HEK293 (cell line): ENCODE measurements around the gene KCNJ14.

Source experiments
- EGR2 ChIP-seq: fragments of 450-650 bp; formaldehyde crosslinking; IDR thresholded peaks from 2 replicates; pipeline ENCODE4 v1.5.1; 2016; ENCODE audit warnings: low read depth, missing biosample characterization, missing genetic modification characterization
- GLI4 ChIP-seq: fragments of 450-650 bp; formaldehyde crosslinking; IDR thresholded peaks from 2 replicates; pipeline ENCODE4 v1.5.1; 2016; ENCODE audit warnings: missing biosample characterization, missing genetic modification characterization
- SALL2 ChIP-seq: fragments of 450-650 bp; formaldehyde crosslinking; IDR thresholded peaks from 2 replicates; pipeline ENCODE4 v1.5.0; 2017; ENCODE audit warnings: missing biosample characterization, mild to moderate bottlenecking, missing genetic modification characterization, borderline replicate concordance
- SCRT2 ChIP-seq: fragments of 450-650 bp; formaldehyde crosslinking; IDR thresholded peaks from 2 replicates; pipeline ENCODE4 v1.5.1; 2016; ENCODE audit warnings: missing biosample characterization, missing genetic modification characterization
- WT1 ChIP-seq: fragments of 450-650 bp; formaldehyde crosslinking; IDR thresholded peaks from 2 replicates; pipeline ENCODE4 v1.5.1; 2016; ENCODE audit warnings: missing biosample characterization, missing genetic modification characterization
- YY1 ChIP-seq: fragments of 450-650 bp; formaldehyde crosslinking; IDR thresholded peaks from 2 replicates; pipeline ENCODE4 v1.5.1; 2018; ENCODE audit warnings: missing biosample characterization, missing genetic modification characterization
- ZNF157 ChIP-seq: fragments of 450-650 bp; formaldehyde crosslinking; IDR thresholded peaks from 2 replicates; pipeline ENCODE4 v1.5.1; 2016; ENCODE audit warnings: missing biosample characterization, missing genetic modification characterization
- ZNF214 ChIP-seq: fragments of 450-650 bp; formaldehyde crosslinking; IDR thresholded peaks from 2 replicates; pipeline ENCODE4 v1.5.1; 2017; ENCODE audit warnings: missing biosample characterization, mild to moderate bottlenecking, missing genetic modification characterization, borderline replicate concordance
- ZNF37A ChIP-seq: fragments of 450-650 bp; IDR thresholded peaks from 2 replicates; pipeline ENCODE4 v1.5.1; 2018; ENCODE audit warnings: missing biosample characterization, missing genetic modification characterization
- ZNF423 ChIP-seq: fragments of 450-650 bp; formaldehyde crosslinking; IDR thresholded peaks from 2 replicates; pipeline ENCODE4 v1.5.1; 2016; ENCODE audit warnings: missing biosample characterization, missing genetic modification characterization
- ZNF514 ChIP-seq: fragments of 450-650 bp; formaldehyde crosslinking; IDR thresholded peaks from 2 replicates; pipeline ENCODE4 v1.5.1; 2016; ENCODE audit warnings: missing biosample characterization, missing genetic modification characterization
- ZNF544 ChIP-seq: fragments of 450-650 bp; formaldehyde crosslinking; IDR thresholded peaks from 2 replicates; pipeline ENCODE4 v1.5.0; 2017; ENCODE audit warnings: missing biosample characterization, missing genetic modification characterization
- ZXDB ChIP-seq: fragments of 450-650 bp; formaldehyde crosslinking; IDR thresholded peaks from 2 replicates; pipeline ENCODE4 v1.5.1; 2016; ENCODE audit warnings: missing biosample characterization, missing genetic modification characterization
- TF ChIP-seq, protein P1 (sequence below): fragments of 450-650 bp; formaldehyde crosslinking; IDR thresholded peaks from 2 replicates; pipeline ENCODE4 v1.5.1; 2016; ENCODE audit warnings: missing biosample characterization, missing genetic modification characterization
- TF ChIP-seq, protein P2 (sequence below): fragments of 450-650 bp; formaldehyde crosslinking; IDR thresholded peaks from 2 replicates; pipeline ENCODE4 v1.5.1; 2017; ENCODE audit warnings: missing biosample characterization, missing genetic modification characterization
- TF ChIP-seq, protein P3 (sequence below): fragments of 450-650 bp; formaldehyde crosslinking; conservative IDR thresholded peaks from 2 replicates; pipeline ENCODE4 v1.5.1; 2016; ENCODE audit warnings: low read depth, missing biosample characterization, missing genetic modification characterization
- TF ChIP-seq, protein P4 (sequence below): sonication (generic); formaldehyde crosslinking; IDR thresholded peaks from 2 replicates; pipeline ENCODE4 v1.8.1; 2022; ENCODE audit warnings: mild to moderate bottlenecking, moderate library complexity, missing genetic modification reagents
- TF ChIP-seq, protein P5 (sequence below): fragments of 450-650 bp; formaldehyde crosslinking; IDR thresholded peaks from 2 replicates; pipeline ENCODE4 v1.5.1; 2016; ENCODE audit warnings: missing biosample characterization, missing genetic modification characterization
- TF ChIP-seq, protein P6 (sequence below): fragments of 450-650 bp; formaldehyde crosslinking; IDR thresholded peaks from 2 replicates; pipeline ENCODE4 v1.5.1; 2016; ENCODE audit warnings: missing biosample characterization, missing genetic modification characterization, borderline replicate concordance
- TF ChIP-seq, protein P7 (sequence below): fragments of 450-650 bp; formaldehyde crosslinking; IDR thresholded peaks from 2 replicates; pipeline ENCODE4 v1.5.1; 2016; ENCODE audit warnings: missing biosample characterization, missing genetic modification characterization

KCNJ14 gene

DNA sequence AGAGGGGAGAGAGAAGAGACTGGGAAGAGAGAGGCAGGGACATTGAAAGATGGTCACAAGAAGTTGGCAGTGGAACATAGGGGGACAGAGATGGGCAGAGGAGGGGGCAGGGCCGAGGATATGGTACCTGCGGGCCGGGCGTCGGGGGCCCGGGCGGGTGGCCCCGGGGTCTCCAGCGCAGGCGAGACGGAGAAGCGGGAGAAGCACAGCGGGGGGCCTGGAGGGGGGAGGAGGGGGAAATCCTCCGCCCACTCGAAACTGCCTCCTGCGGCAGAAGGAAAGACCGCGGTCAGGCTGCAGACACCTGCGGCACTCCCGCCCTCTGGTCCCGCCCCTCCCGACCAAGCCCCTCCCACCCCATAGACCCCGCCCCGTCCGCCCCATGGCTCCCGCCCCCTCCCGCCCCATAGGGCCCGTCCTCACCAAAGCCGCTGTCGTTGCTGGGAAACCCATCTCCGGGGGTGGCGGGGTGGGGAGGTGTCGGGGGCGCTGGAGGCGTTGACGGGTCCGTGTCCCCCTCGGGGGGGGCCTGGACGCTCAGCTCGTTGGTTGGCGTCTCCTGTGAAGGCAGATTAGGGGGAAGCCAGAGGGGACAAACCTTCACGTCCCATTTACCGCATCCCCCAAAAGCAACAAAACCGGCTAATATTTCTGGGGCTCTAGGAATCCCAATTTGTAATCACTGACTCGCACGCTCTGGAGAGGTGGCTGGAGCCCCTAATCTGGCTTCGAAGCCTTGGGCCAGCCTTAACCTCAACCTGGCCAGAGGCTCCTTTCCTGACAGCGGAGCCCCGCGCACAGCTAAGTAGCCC is 35.8 kb downstream of the KCNJ14 start (continued):
- TF ChIP-seq, protein P1, sequence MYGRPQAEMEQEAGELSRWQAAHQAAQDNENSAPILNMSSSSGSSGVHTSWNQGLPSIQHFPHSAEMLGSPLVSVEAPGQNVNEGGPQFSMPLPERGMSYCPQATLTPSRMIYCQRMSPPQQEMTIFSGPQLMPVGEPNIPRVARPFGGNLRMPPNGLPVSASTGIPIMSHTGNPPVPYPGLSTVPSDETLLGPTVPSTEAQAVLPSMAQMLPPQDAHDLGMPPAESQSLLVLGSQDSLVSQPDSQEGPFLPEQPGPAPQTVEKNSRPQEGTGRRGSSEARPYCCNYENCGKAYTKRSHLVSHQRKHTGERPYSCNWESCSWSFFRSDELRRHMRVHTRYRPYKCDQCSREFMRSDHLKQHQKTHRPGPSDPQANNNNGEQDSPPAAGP (tag by site-specific recombination), result 0 out of 2 replicates have a peak, but pooled peaks have one; percentile 18
- TF ChIP-seq SCRT2 (tag by site-specific recombination) (peak; percentile 29; the same call in 1 of the 2 replicates), EGR2 (tag by site-specific recombination) (peak; percentile 34; the same call in 1 of the 2 replicates), ZNF544 (tag by site-specific recombination) (no peak), YY1 (tag by site-specific recombination) (no peak), SALL2 (tag by site-specific recombination) (no peak), ZNF514 (tag by site-specific recombination) (no peak), ZNF214 (tag by site-specific recombination) (no peak), ZNF423 (tag by site-specific recombination) (no peak), ZXDB (tag by site-specific recombination) (peak; percentile 55), WT1 (no peak), GLI4 (tag by site-specific recombination) (no peak), ZNF157 (tag by site-specific recombination) (no peak), ZNF37A (tag by site-specific recombination) (no peak)
- TF ChIP-seq, protein P2, sequence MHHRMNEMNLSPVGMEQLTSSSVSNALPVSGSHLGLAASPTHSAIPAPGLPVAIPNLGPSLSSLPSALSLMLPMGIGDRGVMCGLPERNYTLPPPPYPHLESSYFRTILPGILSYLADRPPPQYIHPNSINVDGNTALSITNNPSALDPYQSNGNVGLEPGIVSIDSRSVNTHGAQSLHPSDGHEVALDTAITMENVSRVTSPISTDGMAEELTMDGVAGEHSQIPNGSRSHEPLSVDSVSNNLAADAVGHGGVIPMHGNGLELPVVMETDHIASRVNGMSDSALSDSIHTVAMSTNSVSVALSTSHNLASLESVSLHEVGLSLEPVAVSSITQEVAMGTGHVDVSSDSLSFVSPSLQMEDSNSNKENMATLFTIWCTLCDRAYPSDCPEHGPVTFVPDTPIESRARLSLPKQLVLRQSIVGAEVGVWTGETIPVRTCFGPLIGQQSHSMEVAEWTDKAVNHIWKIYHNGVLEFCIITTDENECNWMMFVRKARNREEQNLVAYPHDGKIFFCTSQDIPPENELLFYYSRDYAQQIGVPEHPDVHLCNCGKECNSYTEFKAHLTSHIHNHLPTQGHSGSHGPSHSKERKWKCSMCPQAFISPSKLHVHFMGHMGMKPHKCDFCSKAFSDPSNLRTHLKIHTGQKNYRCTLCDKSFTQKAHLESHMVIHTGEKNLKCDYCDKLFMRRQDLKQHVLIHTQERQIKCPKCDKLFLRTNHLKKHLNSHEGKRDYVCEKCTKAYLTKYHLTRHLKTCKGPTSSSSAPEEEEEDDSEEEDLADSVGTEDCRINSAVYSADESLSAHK (tag by site-specific recombination), result peak; percentile 81
- TF ChIP-seq, protein P3, sequence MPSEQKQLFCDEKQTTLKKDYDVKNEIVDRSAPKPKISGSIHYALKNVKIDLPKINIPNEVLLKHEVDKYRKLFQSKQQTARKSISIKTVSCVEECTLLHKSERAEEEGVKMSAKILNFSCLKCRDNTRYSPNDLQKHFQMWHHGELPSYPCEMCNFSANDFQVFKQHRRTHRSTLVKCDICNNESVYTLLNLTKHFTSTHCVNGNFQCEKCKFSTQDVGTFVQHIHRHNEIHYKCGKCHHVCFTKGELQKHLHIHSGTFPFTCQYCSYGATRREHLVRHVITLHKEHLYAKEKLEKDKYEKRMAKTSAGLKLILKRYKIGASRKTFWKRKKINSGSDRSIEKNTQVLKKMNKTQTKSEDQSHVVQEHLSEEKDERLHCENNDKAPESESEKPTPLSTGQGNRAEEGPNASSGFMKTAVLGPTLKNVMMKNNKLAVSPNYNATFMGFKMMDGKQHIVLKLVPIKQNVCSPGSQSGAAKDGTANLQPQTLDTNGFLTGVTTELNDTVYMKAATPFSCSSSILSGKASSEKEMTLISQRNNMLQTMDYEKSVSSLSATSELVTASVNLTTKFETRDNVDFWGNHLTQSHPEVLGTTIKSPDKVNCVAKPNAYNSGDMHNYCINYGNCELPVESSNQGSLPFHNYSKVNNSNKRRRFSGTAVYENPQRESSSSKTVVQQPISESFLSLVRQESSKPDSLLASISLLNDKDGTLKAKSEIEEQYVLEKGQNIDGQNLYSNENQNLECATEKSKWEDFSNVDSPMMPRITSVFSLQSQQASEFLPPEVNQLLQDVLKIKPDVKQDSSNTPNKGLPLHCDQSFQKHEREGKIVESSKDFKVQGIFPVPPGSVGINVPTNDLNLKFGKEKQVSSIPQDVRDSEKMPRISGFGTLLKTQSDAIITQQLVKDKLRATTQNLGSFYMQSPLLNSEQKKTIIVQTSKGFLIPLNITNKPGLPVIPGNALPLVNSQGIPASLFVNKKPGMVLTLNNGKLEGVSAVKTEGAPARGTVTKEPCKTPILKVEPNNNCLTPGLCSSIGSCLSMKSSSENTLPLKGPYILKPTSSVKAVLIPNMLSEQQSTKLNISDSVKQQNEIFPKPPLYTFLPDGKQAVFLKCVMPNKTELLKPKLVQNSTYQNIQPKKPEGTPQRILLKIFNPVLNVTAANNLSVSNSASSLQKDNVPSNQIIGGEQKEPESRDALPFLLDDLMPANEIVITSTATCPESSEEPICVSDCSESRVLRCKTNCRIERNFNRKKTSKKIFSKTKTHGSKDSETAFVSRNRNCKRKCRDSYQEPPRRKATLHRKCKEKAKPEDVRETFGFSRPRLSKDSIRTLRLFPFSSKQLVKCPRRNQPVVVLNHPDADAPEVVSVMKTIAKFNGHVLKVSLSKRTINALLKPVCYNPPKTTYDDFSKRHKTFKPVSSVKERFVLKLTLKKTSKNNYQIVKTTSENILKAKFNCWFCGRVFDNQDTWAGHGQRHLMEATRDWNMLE (tag by site-specific recombination), result no peak
- TF ChIP-seq, protein P4, sequence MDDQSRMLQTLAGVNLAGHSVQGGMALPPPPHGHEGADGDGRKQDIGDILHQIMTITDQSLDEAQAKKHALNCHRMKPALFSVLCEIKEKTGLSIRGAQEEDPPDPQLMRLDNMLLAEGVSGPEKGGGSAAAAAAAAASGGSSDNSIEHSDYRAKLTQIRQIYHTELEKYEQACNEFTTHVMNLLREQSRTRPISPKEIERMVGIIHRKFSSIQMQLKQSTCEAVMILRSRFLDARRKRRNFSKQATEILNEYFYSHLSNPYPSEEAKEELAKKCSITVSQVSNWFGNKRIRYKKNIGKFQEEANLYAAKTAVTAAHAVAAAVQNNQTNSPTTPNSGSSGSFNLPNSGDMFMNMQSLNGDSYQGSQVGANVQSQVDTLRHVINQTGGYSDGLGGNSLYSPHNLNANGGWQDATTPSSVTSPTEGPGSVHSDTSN (CRISPR knock-in tag), result no peak
- TF ChIP-seq, protein P5, sequence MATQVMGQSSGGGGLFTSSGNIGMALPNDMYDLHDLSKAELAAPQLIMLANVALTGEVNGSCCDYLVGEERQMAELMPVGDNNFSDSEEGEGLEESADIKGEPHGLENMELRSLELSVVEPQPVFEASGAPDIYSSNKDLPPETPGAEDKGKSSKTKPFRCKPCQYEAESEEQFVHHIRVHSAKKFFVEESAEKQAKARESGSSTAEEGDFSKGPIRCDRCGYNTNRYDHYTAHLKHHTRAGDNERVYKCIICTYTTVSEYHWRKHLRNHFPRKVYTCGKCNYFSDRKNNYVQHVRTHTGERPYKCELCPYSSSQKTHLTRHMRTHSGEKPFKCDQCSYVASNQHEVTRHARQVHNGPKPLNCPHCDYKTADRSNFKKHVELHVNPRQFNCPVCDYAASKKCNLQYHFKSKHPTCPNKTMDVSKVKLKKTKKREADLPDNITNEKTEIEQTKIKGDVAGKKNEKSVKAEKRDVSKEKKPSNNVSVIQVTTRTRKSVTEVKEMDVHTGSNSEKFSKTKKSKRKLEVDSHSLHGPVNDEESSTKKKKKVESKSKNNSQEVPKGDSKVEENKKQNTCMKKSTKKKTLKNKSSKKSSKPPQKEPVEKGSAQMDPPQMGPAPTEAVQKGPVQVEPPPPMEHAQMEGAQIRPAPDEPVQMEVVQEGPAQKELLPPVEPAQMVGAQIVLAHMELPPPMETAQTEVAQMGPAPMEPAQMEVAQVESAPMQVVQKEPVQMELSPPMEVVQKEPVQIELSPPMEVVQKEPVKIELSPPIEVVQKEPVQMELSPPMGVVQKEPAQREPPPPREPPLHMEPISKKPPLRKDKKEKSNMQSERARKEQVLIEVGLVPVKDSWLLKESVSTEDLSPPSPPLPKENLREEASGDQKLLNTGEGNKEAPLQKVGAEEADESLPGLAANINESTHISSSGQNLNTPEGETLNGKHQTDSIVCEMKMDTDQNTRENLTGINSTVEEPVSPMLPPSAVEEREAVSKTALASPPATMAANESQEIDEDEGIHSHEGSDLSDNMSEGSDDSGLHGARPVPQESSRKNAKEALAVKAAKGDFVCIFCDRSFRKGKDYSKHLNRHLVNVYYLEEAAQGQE (tag by site-specific recombination), result no peak
- TF ChIP-seq, protein P6, sequence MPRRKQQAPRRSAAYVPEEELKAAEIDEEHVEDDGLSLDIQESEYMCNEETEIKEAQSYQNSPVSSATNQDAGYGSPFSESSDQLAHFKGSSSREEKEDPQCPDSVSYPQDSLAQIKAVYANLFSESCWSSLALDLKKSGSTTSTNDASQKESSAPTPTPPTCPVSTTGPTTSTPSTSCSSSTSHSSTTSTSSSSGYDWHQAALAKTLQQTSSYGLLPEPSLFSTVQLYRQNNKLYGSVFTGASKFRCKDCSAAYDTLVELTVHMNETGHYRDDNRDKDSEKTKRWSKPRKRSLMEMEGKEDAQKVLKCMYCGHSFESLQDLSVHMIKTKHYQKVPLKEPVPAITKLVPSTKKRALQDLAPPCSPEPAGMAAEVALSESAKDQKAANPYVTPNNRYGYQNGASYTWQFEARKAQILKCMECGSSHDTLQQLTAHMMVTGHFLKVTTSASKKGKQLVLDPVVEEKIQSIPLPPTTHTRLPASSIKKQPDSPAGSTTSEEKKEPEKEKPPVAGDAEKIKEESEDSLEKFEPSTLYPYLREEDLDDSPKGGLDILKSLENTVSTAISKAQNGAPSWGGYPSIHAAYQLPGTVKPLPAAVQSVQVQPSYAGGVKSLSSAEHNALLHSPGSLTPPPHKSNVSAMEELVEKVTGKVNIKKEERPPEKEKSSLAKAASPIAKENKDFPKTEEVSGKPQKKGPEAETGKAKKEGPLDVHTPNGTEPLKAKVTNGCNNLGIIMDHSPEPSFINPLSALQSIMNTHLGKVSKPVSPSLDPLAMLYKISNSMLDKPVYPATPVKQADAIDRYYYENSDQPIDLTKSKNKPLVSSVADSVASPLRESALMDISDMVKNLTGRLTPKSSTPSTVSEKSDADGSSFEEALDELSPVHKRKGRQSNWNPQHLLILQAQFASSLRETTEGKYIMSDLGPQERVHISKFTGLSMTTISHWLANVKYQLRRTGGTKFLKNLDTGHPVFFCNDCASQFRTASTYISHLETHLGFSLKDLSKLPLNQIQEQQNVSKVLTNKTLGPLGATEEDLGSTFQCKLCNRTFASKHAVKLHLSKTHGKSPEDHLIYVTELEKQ (tag by site-specific recombination), result no peak
- TF ChIP-seq, protein P7, sequence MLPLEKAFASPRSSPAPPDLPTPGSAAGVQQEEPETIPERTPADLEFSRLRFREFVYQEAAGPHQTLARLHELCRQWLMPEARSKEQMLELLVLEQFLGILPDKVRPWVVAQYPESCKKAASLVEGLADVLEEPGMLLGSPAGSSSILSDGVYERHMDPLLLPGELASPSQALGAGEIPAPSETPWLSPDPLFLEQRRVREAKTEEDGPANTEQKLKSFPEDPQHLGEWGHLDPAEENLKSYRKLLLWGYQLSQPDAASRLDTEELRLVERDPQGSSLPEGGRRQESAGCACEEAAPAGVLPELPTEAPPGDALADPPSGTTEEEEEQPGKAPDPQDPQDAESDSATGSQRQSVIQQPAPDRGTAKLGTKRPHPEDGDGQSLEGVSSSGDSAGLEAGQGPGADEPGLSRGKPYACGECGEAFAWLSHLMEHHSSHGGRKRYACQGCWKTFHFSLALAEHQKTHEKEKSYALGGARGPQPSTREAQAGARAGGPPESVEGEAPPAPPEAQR (tag by site-specific recombination), result no peak
